DMS153 treated with DMSO at 0.1 percent for 48 hours (cell line): ENCODE measurements around the gene CD22.

Source experiments
- DNase-seq: peaks from one replicate; lab custom pipeline; 2025; ENCODE audit not compliant: unreplicated experiment; lab: John Stamatoyannopoulos, UW

CD22 gene

GRCh38 chr19:35341006-35341405, 12.0 kb downstream of the CD22 start:
- DNase-seq, result no peak

DNA sequence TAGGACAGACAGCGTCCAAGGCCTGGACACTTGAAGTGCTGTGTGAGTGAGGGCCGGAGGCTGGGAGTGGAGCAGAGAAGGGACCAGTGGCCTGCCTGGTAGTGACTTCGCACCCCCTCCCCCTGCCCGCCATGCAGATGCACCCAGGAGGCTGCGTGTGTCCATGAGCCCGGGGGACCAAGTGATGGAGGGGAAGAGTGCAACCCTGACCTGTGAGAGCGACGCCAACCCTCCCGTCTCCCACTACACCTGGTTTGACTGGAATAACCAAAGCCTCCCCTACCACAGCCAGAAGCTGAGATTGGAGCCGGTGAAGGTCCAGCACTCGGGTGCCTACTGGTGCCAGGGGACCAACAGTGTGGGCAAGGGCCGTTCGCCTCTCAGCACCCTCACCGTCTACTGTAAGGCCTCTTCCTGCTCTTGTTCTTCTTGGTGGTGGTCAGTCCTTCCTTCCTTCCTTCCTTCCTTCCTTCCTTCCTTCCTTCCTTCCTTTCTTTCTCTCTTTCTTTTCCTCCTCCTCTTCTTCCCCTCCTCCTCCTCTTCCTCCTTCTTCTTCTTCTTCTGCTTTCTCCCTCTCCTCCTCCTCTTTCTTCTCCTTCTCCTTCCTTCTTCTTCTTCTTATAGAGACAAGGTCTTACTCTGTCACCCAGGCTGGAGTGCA, 12.7 kb downstream of the CD22 start:
- no peak for DNase-seq

GRCh38 chr19:35342430-35342829, 13.4 kb downstream of the CD22 start:
- no peak for DNase-seq

DNA sequence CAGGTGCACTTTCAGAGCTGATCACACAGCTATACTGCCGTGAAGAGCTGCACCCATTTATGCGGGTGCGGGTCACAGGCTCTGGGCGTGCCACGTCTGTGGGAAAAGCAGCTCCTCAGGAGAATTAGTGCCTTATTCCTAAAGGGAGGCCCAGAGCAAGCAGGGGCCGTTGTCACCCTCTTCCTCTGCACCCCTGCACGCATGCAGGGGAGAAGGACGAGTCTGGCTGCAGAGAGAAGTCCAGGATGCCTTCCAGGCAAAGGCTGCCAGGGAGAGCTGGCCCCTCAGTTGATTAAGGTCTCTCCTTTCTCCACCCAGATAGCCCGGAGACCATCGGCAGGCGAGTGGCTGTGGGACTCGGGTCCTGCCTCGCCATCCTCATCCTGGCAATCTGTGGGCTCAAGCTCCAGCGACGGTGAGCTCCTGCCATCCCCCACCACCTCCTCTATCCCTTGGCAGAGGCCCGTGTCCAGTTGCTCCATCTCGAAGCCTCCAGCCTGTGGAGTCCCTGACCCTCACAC, 15.6 kb downstream of the CD22 start:
- no peak for DNase-seq

- DNase-seq, result no peak
These were observed 16.7 kb downstream of the CD22 start for GRCh38 chr19:35345671-35346111.

DNA sequence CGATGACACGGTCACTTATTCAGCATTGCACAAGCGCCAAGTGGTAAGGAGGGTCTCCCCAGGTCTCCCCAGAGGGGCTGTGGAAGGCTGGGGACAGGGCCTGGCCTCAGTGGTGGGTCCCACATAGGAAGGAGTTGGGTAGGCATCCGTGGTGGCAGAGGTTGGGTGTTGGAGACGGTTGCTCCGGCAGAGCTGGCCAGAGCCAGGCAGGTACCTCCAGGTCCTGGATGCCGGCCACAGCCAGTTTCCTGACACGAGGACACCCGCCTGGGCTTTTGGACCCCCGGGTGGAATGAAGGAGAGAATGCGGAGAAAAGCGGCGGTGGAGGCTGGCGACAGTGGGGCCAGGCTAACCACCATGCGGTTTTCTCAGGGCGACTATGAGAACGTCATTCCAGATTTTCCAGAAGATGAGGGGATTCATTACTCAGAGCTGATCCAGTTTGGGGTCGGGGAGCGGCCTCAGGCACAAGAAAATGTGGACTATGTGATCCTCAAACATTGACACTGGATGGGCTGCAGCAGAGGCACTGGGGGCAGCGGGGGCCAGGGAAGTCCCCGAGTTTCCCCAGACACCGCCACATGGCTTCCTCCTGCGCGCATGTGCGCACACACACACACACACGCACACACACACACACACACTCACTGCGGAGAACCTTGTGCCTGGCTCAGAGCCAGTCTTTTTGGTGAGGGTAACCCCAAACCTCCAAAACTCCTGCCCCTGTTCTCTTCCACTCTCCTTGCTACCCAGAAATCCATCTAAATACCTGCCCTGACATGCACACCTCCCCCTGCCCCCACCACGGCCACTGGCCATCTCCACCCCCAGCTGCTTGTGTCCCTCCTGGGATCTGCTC, 17.4 kb downstream of the CD22 start:
- DNase-seq, result no peak

- DNase-seq, result no peak
These were observed 18.4 kb downstream of the CD22 start, which contains the start of gene FFAR1 for GRCh38 chr19:35347171-35347929. Gene FFAR1, plus strand, starts transcription at chr19:35347902. Its CDS starts 3,650 bp downstream, at chr19:35351552.

GRCh38 chr19:35347930-35348298, 18.9 kb downstream of the CD22 start:
- DNase-seq, result no peak

DNA sequence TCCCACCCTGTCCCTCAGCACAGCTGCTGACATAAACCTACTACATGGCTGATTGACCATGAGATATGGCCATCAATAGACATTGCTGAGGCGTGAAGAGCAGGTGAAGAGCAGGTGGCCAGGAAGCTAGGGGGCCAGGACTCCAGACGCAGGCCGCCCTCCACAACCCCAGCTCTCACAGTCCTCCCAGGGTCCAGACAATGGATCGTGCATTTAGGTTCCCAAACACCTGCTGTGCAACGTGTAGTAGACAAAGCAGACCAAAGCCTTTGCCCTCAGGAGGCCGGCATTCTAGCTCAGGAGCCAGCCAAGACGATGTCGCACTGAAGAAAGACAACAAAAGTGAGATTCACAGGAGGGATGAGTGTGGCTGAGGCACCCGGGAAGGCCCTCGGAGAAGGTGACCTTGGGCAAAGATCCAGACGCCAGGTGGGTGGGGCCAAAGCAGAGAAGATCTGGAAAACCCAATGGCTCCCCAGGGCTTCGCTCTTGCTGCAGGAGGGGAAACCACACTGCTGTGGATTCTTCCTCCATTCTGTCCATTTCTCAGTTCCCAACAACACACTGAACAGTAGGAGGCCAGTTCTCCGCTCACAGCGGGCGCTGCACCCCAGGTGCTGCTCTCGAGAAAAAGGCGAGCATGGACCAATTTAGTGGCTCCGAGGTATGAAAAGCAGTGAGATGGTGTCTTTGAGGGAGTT, 20.1 kb downstream of the CD22 start:
- DNase-seq, result no peak

DNA sequence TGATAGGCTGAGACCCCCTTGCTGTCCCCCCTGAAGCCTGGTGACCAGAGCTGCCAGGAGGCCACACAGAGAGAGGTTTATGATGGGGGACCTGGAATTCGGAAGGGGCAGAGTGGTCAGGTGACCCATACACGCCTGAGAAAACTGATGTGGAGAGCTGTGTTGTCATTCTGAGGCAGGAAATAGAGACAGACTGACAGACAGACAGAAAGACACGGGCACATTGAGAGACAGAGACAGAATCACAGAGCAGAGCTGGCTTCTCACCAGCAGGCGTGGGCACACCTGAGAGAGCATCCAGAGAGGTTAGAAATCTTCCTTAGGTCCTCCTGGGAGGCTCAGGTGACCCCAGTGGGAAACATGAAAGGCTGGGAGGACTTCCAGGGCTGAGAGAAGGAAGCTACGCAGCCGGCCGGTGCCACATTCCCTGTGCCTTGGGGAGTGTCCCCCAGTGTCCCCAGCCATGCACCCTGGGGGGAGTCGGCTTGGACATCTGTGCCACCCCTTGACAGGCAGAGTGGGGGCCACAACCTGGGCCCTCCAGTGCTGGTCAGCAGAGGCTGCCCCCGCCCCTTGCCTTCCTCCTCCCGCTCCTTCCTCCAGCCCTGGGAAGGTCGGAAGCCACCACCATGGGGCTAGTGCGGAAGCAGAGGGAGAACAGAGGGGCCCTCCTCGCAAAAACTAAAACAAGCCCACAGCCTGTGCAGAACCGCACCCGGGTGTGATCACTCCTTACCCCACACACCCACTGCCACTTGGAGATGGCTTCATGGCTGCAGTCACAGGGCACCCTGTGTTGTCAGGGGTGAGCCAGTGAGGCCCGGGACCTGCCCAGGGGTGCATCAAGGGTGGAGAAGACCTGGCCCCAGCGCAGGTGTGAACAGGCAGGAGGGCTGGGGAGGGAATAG, 20.9 kb downstream of the CD22 start:
- no peak for DNase-seq

DNA sequence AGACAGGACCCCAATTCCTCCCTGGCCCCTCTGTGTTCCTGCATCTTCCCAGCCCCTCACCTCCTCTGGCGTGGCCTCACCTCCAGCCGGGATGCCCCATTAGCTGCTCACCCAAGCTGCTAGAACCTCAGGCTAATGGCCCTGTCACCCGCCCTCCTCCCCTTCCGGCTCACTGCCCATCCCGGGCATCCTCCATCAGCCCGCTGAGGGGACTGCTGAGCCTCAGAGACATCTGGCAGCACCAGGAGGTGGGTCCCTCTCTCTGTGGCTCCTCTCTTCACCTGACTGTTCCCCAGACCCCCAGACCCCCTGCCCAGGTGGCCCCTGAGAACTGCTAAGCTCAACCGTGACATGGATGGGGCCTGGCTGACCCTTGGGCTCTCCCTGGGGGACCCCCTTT, 21.6 kb downstream of the CD22 start:
- no peak for DNase-seq

GRCh38 chr19:35351411-35352176, 22.6 kb downstream of the CD22 start:
- DNase-seq, result no peak

GRCh38 chr19:35352177-35352447, 23.1 kb downstream of the CD22 start:
- no peak for DNase-seq

- peak; percentile 62 for DNase-seq
These were observed 23.7 kb downstream of the CD22 start for GRCh38 chr19:35352448-35353304.

GRCh38 chr19:35353635-35354034, 24.6 kb downstream of the CD22 start:
- no peak for DNase-seq

GRCh38 chr19:35354898-35355297, 25.9 kb downstream of the CD22 start:
- no peak for DNase-seq

DNA sequence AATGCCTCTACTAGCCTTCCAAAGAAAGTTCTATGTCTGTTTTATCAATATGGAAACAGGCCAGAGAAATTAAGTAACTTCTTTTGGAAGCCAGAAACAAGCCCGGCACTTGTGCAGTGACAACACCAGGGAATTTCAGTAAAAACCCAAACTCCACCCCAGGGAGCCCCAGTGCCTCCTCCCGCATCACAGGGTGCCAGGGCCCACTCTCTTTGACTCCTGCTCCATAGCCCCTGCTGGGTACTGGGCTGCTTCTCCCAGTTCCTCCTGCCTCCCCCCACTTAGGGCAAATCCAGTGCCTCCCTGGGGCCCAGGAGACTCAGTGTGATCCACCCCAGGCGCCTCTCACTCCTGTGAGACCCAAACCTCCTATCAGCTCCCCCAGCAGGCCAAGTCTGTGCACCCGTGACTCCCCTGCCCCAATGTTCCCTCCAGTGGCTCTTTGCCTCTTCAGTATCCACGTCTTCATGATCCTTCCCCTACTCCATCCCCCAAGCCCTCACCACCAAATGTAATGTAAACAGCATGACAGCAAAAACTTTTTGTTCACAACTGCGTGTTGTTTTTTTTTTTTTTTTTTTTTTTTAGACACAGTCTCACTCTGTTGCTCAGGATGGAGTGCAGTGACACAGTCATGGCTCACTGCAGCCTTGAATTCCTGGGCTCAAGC, 26.9 kb downstream of the CD22 start:
- DNase-seq, result no peak
